DOHH2 (cell line): Measurements from ENCODE around the gene CD151.

Source experiments
- H3F3A ChIP-seq: fragments of 200-600 bp; sonication (generic), shearing (Covaris generic); 2 replicates; pipeline ENCODE4 v1.6.0; 2016; ENCODE audit warnings: antibody characterized with exemption, mild to moderate bottlenecking; ENCODE audit not compliant: control insufficient read depth, insufficient read depth
- H3K27ac ChIP-seq: fragments of 200-600 bp; sonication (generic); 2 replicates; pipeline ENCODE4 v1.5.1; 2014; ENCODE audit warnings: low read depth, mild to moderate bottlenecking, low read length, moderate library complexity
- H3K27me3 ChIP-seq: fragments of 200-600 bp; sonication (generic); 2 replicates; pipeline ENCODE4 v1.6.1; 2014; ENCODE audit warnings: mild to moderate bottlenecking, low read length, mixed read lengths; ENCODE audit not compliant: control insufficient read depth
- H3K36me3 ChIP-seq: fragments of 200-600 bp; sonication (generic); 2 replicates; pipeline ENCODE4 v1.6.1; 2014; ENCODE audit warnings: mild to moderate bottlenecking, low read length, moderate library complexity, mixed read lengths; ENCODE audit not compliant: control insufficient read depth
- H3K4me1 ChIP-seq: fragments of 200-600 bp; sonication (generic); 2 replicates; pipeline ENCODE4 v1.6.1; 2014; ENCODE audit warnings: mild to moderate bottlenecking, low read length, mixed read lengths; ENCODE audit not compliant: control insufficient read depth
- H3K4me2 ChIP-seq: fragments of 200-600 bp; sonication (generic); 2 replicates; pipeline ENCODE4 v1.6.0; 2014; ENCODE audit warnings: mild to moderate bottlenecking, low read length, moderate library complexity
- H3K4me3 ChIP-seq: fragments of 200-600 bp; sonication (generic); 2 replicates; pipeline ENCODE4 v1.5.1; 2014; ENCODE audit warnings: mild to moderate bottlenecking, low read length, mixed read lengths
- H3K79me2 ChIP-seq: fragments of 200-600 bp; sonication (generic); 2 replicates; pipeline ENCODE4 v1.6.1; 2014; ENCODE audit warnings: mild to moderate bottlenecking, low read length, mixed read lengths; ENCODE audit not compliant: control insufficient read depth
- H3K9me2 ChIP-seq: fragments of 200-600 bp; sonication (generic); replicated peaks from 2 replicates; pipeline ENCODE4 v1.6.1; 2014; ENCODE audit warnings: mild to moderate bottlenecking, low read length, mixed read lengths; ENCODE audit not compliant: control insufficient read depth
- H3K9me3 ChIP-seq: fragments of 200-600 bp; sonication (generic); 2 replicates; pipeline ENCODE4 v1.6.1; 2014; ENCODE audit warnings: antibody characterized with exemption, low read length, mixed read lengths; ENCODE audit not compliant: control insufficient read depth, insufficient read depth
- H4K20me1 ChIP-seq: fragments of 200-600 bp; sonication (generic); 2 replicates; pipeline ENCODE4 v1.6.0; 2014; ENCODE audit warnings: low read depth, mild to moderate bottlenecking, antibody characterized with exemption, low read length, moderate library complexity; ENCODE audit not compliant: control insufficient read depth, insufficient read depth
- EZH2phosphoT487 ChIP-seq: fragments of 200-600 bp; sonication (generic); IDR thresholded peaks from 2 replicates; pipeline ENCODE4 v1.6.1; 2017; ENCODE audit warnings: borderline replicate concordance, mild to moderate bottlenecking, antibody characterized with exemption, low read length, moderate library complexity, mixed read lengths
- TF ChIP-seq, protein P1 (sequence below): fragments of 200-600 bp; sonication (generic); IDR thresholded peaks from one replicate; pipeline ENCODE4 v1.5.1; 2014; ENCODE audit warnings: antibody characterized with exemption, mild to moderate bottlenecking, low read depth, low read length; ENCODE audit not compliant: poor library complexity, severe bottlenecking

The CD151 gene

DNA sequence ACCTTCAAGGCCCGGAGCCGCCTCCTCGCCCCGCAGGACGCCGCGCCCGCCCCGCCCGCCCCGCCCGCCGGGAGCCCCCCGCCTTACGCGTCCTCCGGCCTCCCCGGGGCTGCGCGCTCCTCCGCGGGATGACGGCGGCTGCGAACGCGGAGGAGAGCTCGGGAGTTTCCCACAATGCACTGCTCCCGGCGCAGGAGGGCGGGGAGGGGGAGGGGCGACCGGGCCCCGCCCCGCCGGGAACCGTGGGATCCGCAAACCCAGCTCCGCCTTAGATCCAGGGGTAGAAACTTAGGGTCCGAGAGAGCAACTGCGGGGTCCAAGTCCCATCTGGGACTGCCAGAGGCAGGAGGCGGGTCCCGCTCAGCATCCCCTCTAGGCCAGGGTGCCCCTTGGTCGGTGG, 42.8 kb upstream of the CD151 start, which contains the start of gene CEND1:
CEND1 (minus strand) TSS at position 148 of the 400 bp plus-strand sequence. CDS start 1,514 bp downstream, outside the sequence.
- H3K4me3 ChIP-seq: peak within 1 kb of the TSS; percentile 69
- H3K4me1 ChIP-seq: peaks cover 25% of the 10 kb centered on the region
- H3K36me3 ChIP-seq: peaks cover 10% of the 10 kb centered on the region; the same call in 1 of the 2 replicates
- peaks cover 6% of the 10 kb centered on the region for H3K79me2 ChIP-seq
- H3K4me2 ChIP-seq: peak within 1 kb of the TSS; percentile 50
- H3F3A ChIP-seq: 0 out of 2 replicates have a peak, but pooled peaks cover 4% of the 10 kb centered on the region
- H3K9me2 ChIP-seq: no peaks in the 10 kb centered on the region
- H3K27ac ChIP-seq: no peak within 1 kb of the TSS
- TF ChIP-seq, protein P1, sequence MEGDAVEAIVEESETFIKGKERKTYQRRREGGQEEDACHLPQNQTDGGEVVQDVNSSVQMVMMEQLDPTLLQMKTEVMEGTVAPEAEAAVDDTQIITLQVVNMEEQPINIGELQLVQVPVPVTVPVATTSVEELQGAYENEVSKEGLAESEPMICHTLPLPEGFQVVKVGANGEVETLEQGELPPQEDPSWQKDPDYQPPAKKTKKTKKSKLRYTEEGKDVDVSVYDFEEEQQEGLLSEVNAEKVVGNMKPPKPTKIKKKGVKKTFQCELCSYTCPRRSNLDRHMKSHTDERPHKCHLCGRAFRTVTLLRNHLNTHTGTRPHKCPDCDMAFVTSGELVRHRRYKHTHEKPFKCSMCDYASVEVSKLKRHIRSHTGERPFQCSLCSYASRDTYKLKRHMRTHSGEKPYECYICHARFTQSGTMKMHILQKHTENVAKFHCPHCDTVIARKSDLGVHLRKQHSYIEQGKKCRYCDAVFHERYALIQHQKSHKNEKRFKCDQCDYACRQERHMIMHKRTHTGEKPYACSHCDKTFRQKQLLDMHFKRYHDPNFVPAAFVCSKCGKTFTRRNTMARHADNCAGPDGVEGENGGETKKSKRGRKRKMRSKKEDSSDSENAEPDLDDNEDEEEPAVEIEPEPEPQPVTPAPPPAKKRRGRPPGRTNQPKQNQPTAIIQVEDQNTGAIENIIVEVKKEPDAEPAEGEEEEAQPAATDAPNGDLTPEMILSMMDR: no peak
- no peak for TF ChIP-seq EZH2phosphoT487
- no peaks in the 10 kb centered on the region for H4K20me1 ChIP-seq
- no peaks in the 10 kb centered on the region for H3K27me3 ChIP-seq
- no peaks in the 10 kb centered on the region for H3K9me3 ChIP-seq

DNA sequence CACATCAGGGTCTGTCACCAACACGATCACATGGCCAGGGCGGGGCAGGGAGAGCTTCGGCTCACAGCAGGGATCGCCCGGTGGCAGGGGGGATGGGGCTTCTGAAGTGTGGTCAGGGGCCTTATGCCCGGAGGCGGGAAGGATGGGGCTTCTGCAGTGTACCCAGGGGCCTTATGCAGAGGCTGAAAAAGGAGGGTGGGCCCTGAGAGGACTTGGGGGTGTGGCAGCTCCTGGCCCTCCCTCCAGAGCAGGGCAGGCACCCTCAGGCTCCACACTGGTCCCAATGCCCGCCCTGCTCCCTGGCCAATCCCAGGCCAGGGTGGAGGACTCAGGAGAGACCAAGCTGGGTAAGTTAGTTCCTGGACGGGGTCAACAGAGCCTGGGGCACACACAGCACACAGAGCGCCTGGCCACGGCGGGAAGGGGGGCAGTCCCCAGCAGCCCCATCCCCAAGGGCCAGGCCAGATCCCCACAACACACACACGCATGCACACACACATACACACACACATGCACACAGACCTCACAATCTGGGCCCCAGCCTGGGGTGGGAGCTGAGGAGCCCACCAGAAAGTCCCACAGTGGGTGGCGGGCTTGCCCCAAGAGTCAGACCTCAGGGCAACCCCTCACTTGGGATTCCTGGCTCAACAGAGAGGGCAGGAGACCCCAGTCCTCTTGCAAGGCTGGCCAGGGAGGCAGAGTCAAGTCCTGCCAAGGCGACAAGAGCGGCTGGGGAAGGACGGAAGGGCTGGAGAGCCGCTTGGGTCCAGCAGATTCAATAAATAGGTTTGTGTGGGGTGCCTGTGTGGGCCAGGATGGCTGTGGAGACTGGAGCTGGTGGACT, 41.8 kb upstream of the CD151 start:
- Histone ChIP-seq H3K36me3 (peaks cover 10% of the 10 kb centered on the region; the same call in 1 of the 2 replicates), H3K9me2 (no peaks in the 10 kb centered on the region), H3K9me3 (no peaks in the 10 kb centered on the region), H3K27ac (no peak overlapping the region), H4K20me1 (no peaks in the 10 kb centered on the region), H3K79me2 (peaks cover 14% of the 10 kb centered on the region), H3K4me2 (no peak overlapping the region), H3K4me3 (no peak overlapping the region), H3K27me3 (no peaks in the 10 kb centered on the region), H3K4me1 (peaks cover 35% of the 10 kb centered on the region), H3F3A (0 out of 2 replicates have a peak, but pooled peaks cover 4% of the 10 kb centered on the region)
- TF ChIP-seq, protein P1: no peak
- TF ChIP-seq EZH2phosphoT487: no peak

DNA sequence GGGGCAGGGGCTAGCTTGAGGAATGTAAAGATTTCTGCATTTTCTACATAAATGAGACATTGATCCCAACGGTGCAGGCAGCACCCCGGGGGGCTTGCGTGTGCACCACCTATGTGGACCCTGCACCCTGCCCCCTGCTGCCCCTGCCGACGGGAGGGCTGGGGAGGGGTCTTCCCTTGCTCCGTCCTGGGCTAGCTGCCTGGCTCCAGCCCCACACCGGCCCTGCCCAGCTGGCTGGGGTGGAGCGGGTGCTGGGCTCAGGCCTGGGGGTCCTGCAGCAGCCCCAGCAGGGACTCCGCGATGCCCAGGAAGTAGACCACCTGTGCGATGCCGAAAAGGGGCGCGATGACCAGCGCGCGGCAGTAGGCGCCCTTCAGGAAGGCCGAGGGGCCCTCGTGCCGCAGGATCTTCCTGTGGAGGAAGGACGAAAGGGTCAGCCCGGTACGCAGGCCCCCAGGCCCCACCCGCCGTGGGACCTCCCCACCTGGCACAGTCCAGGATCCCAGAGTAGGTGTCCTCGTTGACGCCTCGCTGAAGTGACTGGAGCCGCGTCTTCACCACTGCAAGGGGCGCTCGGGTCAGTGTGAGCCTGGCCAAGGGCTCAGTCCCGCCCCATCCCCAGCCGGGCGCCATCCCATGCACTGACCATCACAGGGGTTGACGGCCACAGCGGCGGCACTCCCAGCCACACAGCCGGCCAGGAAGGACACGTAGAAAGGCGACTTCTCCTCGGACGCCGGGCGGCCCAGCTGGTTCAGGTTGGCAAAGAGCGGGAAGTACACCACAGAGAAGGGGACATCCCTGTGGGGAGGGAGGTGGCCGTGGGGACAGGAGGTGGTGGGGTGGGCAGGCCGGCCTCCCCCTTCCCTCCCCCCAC, 40.9 kb upstream of the CD151 start:
- H3K36me3 ChIP-seq: peaks cover 10% of the 10 kb centered on the region; the same call in 1 of the 2 replicates
- H4K20me1 ChIP-seq: peaks cover 3% of the 10 kb centered on the region; the same call in 1 of the 2 replicates
- H3K9me3 ChIP-seq: no peaks in the 10 kb centered on the region
- peaks cover 22% of the 10 kb centered on the region for H3K79me2 ChIP-seq
- TF ChIP-seq, protein P1: no peak
- TF ChIP-seq EZH2phosphoT487: no peak
- peaks cover 43% of the 10 kb centered on the region for H3K4me1 ChIP-seq
- H3K4me3 ChIP-seq: no peak overlapping the region
- no peak overlapping the region for H3K27ac ChIP-seq
- H3K9me2 ChIP-seq: no peaks in the 10 kb centered on the region
- peaks cover 8% of the 10 kb centered on the region; the same call in 1 of the 2 replicates for H3F3A ChIP-seq
- H3K4me2 ChIP-seq: no peak overlapping the region
- H3K27me3 ChIP-seq: no peaks in the 10 kb centered on the region
